H9 (cell line): ENCODE results near the gene NKG7. TPM values are rescaled to one million over a fixed set of nuclear protein-coding genes. Genes with fewer than 3 reads are reported as not detected.
A peak's percentile ranks its signal among the peaks of the same experiment; 100 is the strongest.

Source experiments
- DNase-seq: peaks from one replicate; pipeline ENCODE4 v3.0.0-alpha.2; 2017
- H2AFZ ChIP-seq: one replicate; pipeline ENCODE4 v1.6.1; 2013; ENCODE audit warnings: mild to moderate bottlenecking, low read length, control low read depth, moderate library complexity
- H2AK5ac ChIP-seq: 2 replicates; pipeline ENCODE4 v1.6.1; 2013; ENCODE audit warnings: low read length, control low read depth, mixed read lengths; ENCODE audit not compliant: insufficient read length
- H2BK120ac ChIP-seq: one replicate; pipeline ENCODE4 v1.6.1; 2013; ENCODE audit warnings: low read depth, mild to moderate bottlenecking, low read length, control low read depth, inconsistent platforms; ENCODE audit not compliant: poor library complexity, severe bottlenecking
- H2BK12ac ChIP-seq: 2 replicates; pipeline ENCODE4 v1.6.1; 2013; ENCODE audit warnings: low read length, control low read depth, mixed read lengths, low read depth; ENCODE audit not compliant: insufficient read length
- H2BK15ac ChIP-seq: 2 replicates; pipeline ENCODE4 v1.6.1; 2013; ENCODE audit warnings: low read depth, low read length, control low read depth
- H2BK20ac ChIP-seq: one replicate; pipeline ENCODE4 v1.6.1; 2013; ENCODE audit warnings: low read depth, mild to moderate bottlenecking, low read length, control low read depth, inconsistent platforms; ENCODE audit not compliant: poor library complexity, severe bottlenecking
- H2BK5ac ChIP-seq: 2 replicates; pipeline ENCODE4 v1.6.1; 2013; ENCODE audit warnings: low read length, control low read depth, mixed read lengths; ENCODE audit not compliant: insufficient read length
- H3K14ac ChIP-seq: 2 replicates; pipeline ENCODE4 v1.6.1; 2013; ENCODE audit warnings: low read length, control low read depth; ENCODE audit not compliant: insufficient read depth
- H3K18ac ChIP-seq: 2 replicates; pipeline ENCODE4 v1.6.1; 2013; ENCODE audit warnings: low read depth, mild to moderate bottlenecking, mixed read lengths, low read length, control low read depth; ENCODE audit not compliant: insufficient read length
- H3K23ac ChIP-seq: 2 replicates; pipeline ENCODE4 v1.6.1; 2013; ENCODE audit warnings: low read length, control low read depth, mixed read lengths, low read depth; ENCODE audit not compliant: insufficient read length
- H3K23me2 ChIP-seq: 2 replicates; pipeline ENCODE4 v1.6.1; 2013; ENCODE audit warnings: low read depth, mild to moderate bottlenecking, mixed read lengths, low read length, control low read depth; ENCODE audit not compliant: insufficient read length, poor library complexity, severe bottlenecking
- H3K27ac ChIP-seq: 2 replicates; pipeline ENCODE4 v1.5.1; 2013; ENCODE audit warnings: low read length, control low read depth, mixed read lengths, low read depth; ENCODE audit not compliant: insufficient read length
- H3K27me3 ChIP-seq: 2 replicates; pipeline ENCODE4 v1.6.1; 2013; ENCODE audit warnings: low read length, control low read depth, inconsistent platforms; ENCODE audit not compliant: insufficient read depth
- H3K4ac ChIP-seq: 2 replicates; pipeline ENCODE4 v1.6.1; 2013; ENCODE audit warnings: low read depth, mild to moderate bottlenecking, control low read depth, inconsistent platforms, low read length, moderate library complexity
- H3K4me1 ChIP-seq: 2 replicates; pipeline ENCODE4 v1.6.1; 2013; ENCODE audit warnings: low read length, control low read depth, inconsistent platforms; ENCODE audit not compliant: insufficient read depth
- H3K4me2 ChIP-seq: 2 replicates; pipeline ENCODE4 v1.6.1; 2013; ENCODE audit warnings: low read length, control low read depth, mixed read lengths; ENCODE audit not compliant: insufficient read length, insufficient read depth
- H3K56ac ChIP-seq: 2 replicates; pipeline ENCODE4 v1.6.1; 2013; ENCODE audit warnings: low read depth, mild to moderate bottlenecking, mixed read lengths, low read length, control low read depth; ENCODE audit not compliant: insufficient read length
- H3K79me1 ChIP-seq: 2 replicates; pipeline ENCODE4 v1.6.1; 2013; ENCODE audit warnings: low read depth, mild to moderate bottlenecking, moderate library complexity, low read length, control low read depth, inconsistent platforms; ENCODE audit not compliant: insufficient read depth, poor library complexity, severe bottlenecking
- H3K79me2 ChIP-seq: 2 replicates; pipeline ENCODE4 v1.6.1; 2013; ENCODE audit warnings: low read length, control low read depth, inconsistent platforms; ENCODE audit not compliant: insufficient read depth
- H3K9ac ChIP-seq: 2 replicates; pipeline ENCODE4 v1.6.1; 2013; ENCODE audit warnings: low read length, control low read depth, mixed read lengths; ENCODE audit not compliant: insufficient read length; ENCODE audit errors: extremely low read depth
- H3K9me3 ChIP-seq: one replicate; pipeline ENCODE4 v1.6.1; 2013; ENCODE audit warnings: low read depth, low read length, inconsistent platforms; ENCODE audit not compliant: control insufficient read depth
- H3T11ph ChIP-seq: one replicate; pipeline ENCODE4 v1.6.1; 2013; ENCODE audit warnings: mild to moderate bottlenecking, low read length, control low read depth, inconsistent platforms
- H4K20me1 ChIP-seq: one replicate; pipeline ENCODE4 v1.6.1; 2013; ENCODE audit not compliant: control insufficient read depth, insufficient read length, insufficient read depth
- H4K5ac ChIP-seq: 2 replicates; pipeline ENCODE4 v1.6.1; 2013; ENCODE audit warnings: low read depth, mild to moderate bottlenecking, mixed read lengths, low read length, control low read depth; ENCODE audit not compliant: insufficient read length
- H4K8ac ChIP-seq: replicated peaks from 2 replicates; pipeline ENCODE4 v1.6.1; 2013; ENCODE audit warnings: low read length, control low read depth, mixed read lengths, low read depth; ENCODE audit not compliant: insufficient read length
- H4K91ac ChIP-seq: 2 replicates; pipeline ENCODE4 v1.6.1; 2013; ENCODE audit warnings: low read depth, mild to moderate bottlenecking, moderate library complexity, mixed read lengths, low read length, control low read depth; ENCODE audit not compliant: insufficient read length
- H3K27ac Mint-ChIP-seq, 3 experiments: 2 replicates in 2 of 3; 3 replicates in 1 of 3; pipeline ENCODE4 v1.8.0; 2020 to 2021; ENCODE audit warnings: mixed read lengths in 3 of 3, mild to moderate bottlenecking in 1 of 3, moderate library complexity in 1 of 3
- H3K27me3 Mint-ChIP-seq: 2 replicates; pipeline ENCODE4 v1.8.0; 2021; ENCODE audit warnings: low read depth, mild to moderate bottlenecking, moderate library complexity, mixed read lengths
- H3K36me3 Mint-ChIP-seq, 3 experiments: 2 replicates in 2 of 3; 3 replicates in 1 of 3; pipeline ENCODE4 v1.8.0; 2020 to 2021; ENCODE audit warnings: low read depth in 3 of 3, mixed read lengths in 3 of 3; ENCODE audit not compliant: insufficient read depth in 1 of 3
- H3K4me1 Mint-ChIP-seq, 2 experiments: 2 replicates each; pipeline ENCODE4 v1.8.0; 2020; ENCODE audit warnings: mixed read lengths in 2 of 2
- H3K4me3 Mint-ChIP-seq, 2 experiments: 2 replicates in 1 of 2; 3 replicates in 1 of 2; pipeline ENCODE4 v1.8.0; 2020 to 2021; ENCODE audit warnings: mild to moderate bottlenecking in 2 of 2, mixed read lengths in 2 of 2, moderate library complexity in 1 of 2
- H3K9me3 Mint-ChIP-seq, 2 experiments: 2 replicates in 1 of 2; 3 replicates in 1 of 2; pipeline ENCODE4 v1.8.0; 2020; ENCODE audit warnings: mild to moderate bottlenecking in 2 of 2, mixed read lengths in 2 of 2, moderate library complexity in 1 of 2
- WGBS: extraction: QIAGEN DNeasy Blood & Tissue Kit; methylation state at CpG from one replicate; pipeline ENCODE4 v1.1.7; 2013; ENCODE audit warnings: missing lambda C conversion rate, low lambda C conversion rate, mixed read lengths; ENCODE audit not compliant: insufficient read length; ENCODE audit errors: extremely low coverage; 5-methylcytosine and 5-hydroxymethylcytosine counted together
- total RNA-seq: library from RNA; stranded (reverse); gene quantifications from 2 replicates; pipeline ENCODE4 v1.2.1, GENCODE V29; 2021
- TF ChIP-seq, protein P1 (sequence below): fragments of 200-600 bp; sonication (generic); conservative IDR thresholded peaks from 3 replicates; pipeline ENCODE4 v1.8.0; 2021; ENCODE audit warnings: antibody characterized with exemption, mild to moderate bottlenecking

The NKG7 gene
- total RNA-seq, 1 experiment from 2014 or later, result not detected

DNA sequence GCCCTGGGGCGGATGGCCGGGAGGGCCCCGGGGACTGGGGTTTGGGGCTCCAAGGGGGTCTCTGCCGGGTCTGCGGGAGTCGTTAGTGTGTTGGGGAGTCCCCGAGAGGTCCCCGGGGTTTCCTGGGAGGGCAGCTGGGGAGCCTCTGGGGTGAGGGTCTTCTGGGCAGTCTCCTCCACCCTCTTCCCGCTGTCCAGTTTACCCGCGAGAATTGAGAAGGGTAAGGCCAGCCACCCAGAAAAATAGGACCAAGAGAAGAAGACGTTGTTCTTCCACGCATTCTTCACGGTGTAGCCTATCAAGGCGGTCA, 5.2 kb downstream of the NKG7 start:
- H3K27ac ChIP-seq, result no peak overlapping the region
- no peak overlapping the region for H3K23ac ChIP-seq

More for the DNA sequence above, 5.2 kb downstream of the NKG7 start:
- Mint-ChIP-seq H3K27me3 (peaks cover 8% of the 10 kb centered on the region), H3K4me3 (peak overlapping the region; percentile 95 to 100), H3K9me3 (no peaks in the 10 kb centered on the region), H3K4me1 (peaks cover 36 to 40% of the 10 kb centered on the region in 2 experiments), H3K36me3 (no peaks in the 10 kb centered on the region), H3K27ac (peak overlapping the region in 2 of 3 experiments; percentile 92 to 98; a peak in 3 of 7 replicates)
- Histone ChIP-seq H4K91ac (no peak overlapping the region), H3K23me2 (peaks cover 21% of the 10 kb centered on the region), H3K79me1 (no peaks in the 10 kb centered on the region), H4K20me1 (no peaks in the 10 kb centered on the region), H2BK5ac (no peak overlapping the region), H2BK12ac (no peak overlapping the region), H3K79me2 (no peaks in the 10 kb centered on the region), H2BK20ac (no peak overlapping the region), H3K9ac (peak overlapping the region; percentile 14), H4K5ac (no peak overlapping the region), H2BK15ac (no peak overlapping the region), H2AFZ (no peak overlapping the region), H3K56ac (no peak overlapping the region), H3K4me2 (peak overlapping the region; percentile 69), H2BK120ac (no peak overlapping the region), H3K27me3 (no peaks in the 10 kb centered on the region), H3T11ph (no peak overlapping the region), H3K4ac (no peak overlapping the region), H3K18ac (no peak overlapping the region), H4K8ac (no peak overlapping the region), H3K9me3 (no peaks in the 10 kb centered on the region), H2AK5ac (no peak overlapping the region), H3K14ac (no peak overlapping the region), H3K4me1 (no peaks in the 10 kb centered on the region)
- TF ChIP-seq, protein P1, sequence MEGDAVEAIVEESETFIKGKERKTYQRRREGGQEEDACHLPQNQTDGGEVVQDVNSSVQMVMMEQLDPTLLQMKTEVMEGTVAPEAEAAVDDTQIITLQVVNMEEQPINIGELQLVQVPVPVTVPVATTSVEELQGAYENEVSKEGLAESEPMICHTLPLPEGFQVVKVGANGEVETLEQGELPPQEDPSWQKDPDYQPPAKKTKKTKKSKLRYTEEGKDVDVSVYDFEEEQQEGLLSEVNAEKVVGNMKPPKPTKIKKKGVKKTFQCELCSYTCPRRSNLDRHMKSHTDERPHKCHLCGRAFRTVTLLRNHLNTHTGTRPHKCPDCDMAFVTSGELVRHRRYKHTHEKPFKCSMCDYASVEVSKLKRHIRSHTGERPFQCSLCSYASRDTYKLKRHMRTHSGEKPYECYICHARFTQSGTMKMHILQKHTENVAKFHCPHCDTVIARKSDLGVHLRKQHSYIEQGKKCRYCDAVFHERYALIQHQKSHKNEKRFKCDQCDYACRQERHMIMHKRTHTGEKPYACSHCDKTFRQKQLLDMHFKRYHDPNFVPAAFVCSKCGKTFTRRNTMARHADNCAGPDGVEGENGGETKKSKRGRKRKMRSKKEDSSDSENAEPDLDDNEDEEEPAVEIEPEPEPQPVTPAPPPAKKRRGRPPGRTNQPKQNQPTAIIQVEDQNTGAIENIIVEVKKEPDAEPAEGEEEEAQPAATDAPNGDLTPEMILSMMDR, result no peak
- DNase-seq, result no peak
- no CpG with 5 or more reads among the region's 15 CpGs for WGBS
